ENCODE data around the gene NOP53.

DNA sequence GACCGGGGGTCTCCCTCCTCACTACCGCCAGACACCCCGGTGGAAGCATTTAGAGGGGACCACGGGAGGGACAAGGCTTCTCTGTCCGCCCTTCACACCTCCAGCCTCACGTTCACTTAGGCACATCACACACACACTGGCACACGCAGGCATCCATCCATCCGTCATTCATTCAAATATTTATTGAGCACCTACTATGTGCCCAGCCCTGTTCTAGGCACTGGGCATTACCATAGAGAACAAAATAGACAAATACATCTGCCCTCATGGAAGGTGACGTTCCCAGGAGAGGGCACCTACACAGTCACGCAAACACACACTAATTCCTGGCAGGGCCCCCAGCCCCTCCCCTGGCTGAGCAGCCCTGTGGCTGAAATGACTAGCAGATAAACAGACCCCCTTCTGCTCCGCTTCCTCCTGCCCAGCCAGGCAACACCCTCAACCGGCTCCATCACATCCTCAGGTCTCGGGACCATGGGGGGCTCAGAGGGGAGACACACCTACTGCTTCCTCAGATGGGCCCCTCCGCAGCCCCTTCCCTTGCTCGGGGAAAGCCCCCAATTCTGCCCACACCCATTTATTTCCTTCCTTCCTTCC, 3.7 kb upstream of the NOP53 start:
- TF ChIP-seq, protein P1, sequence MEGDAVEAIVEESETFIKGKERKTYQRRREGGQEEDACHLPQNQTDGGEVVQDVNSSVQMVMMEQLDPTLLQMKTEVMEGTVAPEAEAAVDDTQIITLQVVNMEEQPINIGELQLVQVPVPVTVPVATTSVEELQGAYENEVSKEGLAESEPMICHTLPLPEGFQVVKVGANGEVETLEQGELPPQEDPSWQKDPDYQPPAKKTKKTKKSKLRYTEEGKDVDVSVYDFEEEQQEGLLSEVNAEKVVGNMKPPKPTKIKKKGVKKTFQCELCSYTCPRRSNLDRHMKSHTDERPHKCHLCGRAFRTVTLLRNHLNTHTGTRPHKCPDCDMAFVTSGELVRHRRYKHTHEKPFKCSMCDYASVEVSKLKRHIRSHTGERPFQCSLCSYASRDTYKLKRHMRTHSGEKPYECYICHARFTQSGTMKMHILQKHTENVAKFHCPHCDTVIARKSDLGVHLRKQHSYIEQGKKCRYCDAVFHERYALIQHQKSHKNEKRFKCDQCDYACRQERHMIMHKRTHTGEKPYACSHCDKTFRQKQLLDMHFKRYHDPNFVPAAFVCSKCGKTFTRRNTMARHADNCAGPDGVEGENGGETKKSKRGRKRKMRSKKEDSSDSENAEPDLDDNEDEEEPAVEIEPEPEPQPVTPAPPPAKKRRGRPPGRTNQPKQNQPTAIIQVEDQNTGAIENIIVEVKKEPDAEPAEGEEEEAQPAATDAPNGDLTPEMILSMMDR (IDR thresholded peaks at IDR 0.05): no peak
- no peak for TF ChIP-seq POLR2A (IDR thresholded peaks at IDR 0.05)

Data from stomach (tissue), 4 donors.